Measurements from ENCODE around the gene MED20.
A peak's percentile ranks its signal among the peaks of the same experiment; 100 is the strongest.

The MED20 gene

DNA sequence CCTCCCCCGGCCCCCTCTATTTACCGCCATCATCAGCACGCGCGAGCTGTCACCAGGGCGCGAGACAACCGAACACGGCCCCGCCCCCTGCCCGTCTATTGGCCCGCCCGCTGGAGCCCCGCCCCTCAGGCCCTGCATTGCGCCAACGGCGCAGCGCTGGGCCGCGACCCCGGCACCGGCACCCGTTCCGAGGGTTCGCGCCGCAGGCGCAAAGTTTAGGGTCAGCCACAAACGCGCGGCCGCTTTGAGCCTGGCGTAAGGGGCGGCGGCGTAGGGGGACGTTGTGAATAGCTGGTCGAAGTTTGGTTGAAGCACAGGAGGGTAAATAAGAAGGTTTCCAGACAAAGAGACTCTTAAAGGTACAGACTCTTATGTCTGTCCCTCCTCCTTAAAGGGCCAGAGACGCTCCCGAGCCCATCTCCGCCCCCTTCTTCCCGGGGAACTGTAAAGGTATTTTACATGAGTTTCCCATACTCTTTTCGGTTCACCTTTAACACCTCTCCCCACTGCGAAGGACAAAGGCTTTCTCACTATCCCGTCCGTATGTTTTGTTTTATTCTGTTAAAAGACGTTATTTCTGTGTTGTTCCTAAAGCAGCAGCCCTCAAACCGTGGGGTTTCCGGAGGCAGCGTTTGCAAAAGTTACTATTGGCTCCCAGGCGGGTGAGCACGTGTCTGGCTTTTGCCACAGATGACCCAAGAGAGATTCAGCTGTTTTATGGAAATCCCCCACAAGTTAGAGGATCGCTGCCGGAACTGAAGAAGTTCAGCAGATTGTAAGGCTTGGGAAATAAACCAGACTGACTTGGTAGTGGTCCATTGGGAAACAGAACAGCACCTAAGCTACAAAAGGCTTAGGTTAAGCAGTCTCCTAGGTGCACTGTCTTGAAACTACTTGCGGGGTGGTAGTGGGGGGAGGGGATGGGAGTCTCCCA is 25.4 kb downstream of the MED20 start, which contains the start of gene USP49:
Gene USP49, minus strand, starts transcription at position 76 of the 934 bp plus-strand sequence. CDS start 88,392 bp downstream, outside the sequence.
- DNase-seq (ENCODE audit: low read depth): peak; percentile 97
- peak within 1 kb of the TSS; percentile 88 for H3K9ac ChIP-seq (ENCODE audit: low read length)
- no peaks in the 10 kb centered on the region for H3K9me3 ChIP-seq (ENCODE audit: control insufficient read depth, low read length)
- H3K4me1 ChIP-seq (ENCODE audit: control insufficient read depth, insufficient read depth, low read length): peaks cover 24% of the 10 kb centered on the region
- no peaks in the 10 kb centered on the region for H3K27me3 ChIP-seq (replicated peaks; ENCODE audit: control insufficient read depth, insufficient read depth, low read length)
- H3K36me3 ChIP-seq (ENCODE audit: control insufficient read depth, insufficient read depth, low read length, severe bottlenecking): peaks cover 6% of the 10 kb centered on the region
- H3K4me3 ChIP-seq (ENCODE audit: low read length): peak within 1 kb of the TSS; percentile 92

DNA sequence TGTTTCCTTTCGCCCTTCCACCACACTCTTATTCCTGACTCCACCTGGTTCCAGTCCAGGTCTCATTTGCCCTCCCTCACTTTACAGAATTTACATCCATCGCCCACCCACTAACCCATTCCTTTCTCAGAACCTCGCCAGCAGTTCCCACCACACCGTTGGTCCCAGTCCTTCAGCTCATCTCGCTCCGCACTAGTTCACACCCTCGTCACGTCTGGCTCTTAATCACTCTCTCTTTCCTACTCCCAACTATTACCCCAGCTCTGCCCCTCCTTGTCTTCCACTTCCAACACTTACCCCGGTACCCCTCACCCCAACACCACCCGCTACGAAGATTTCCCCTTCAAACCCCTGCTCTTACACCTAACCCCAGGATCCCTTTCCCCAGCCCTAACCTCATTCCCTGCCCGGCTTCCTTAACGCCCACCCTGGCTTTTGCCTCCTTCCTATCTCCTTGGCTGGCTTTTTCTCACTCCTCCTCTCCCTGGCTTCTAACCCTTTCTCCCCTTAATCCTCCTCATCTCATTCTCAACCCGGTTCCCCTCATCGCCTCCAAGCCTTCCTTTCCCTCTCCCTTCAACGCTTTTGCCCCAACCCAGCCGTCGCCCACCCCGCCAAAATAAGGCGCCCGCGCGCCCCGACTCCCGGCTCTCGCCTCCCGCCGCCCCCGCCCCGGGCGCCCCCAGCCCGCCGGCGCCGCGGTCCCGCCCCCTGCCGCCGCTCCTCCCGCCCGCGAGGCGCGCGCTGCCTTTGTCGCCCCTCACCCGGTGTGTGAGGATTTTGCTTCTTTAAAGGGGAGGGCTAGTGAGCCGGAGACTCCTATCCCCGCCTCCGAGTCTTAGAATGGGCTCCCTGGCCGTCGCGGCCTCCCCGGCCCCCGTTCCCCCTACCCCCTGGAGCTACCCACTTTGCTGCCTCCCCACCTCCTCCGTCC is 26.3 kb downstream of the MED20 start:
- no peaks in the 10 kb centered on the region for H3K9me3 ChIP-seq (ENCODE audit: control insufficient read depth, low read length)
- peaks cover 24% of the 10 kb centered on the region for H3K4me1 ChIP-seq (ENCODE audit: control insufficient read depth, insufficient read depth, low read length)
- H3K27me3 ChIP-seq (replicated peaks; ENCODE audit: control insufficient read depth, insufficient read depth, low read length): no peaks in the 10 kb centered on the region
- H3K9ac ChIP-seq (ENCODE audit: low read length): peak overlapping the region; percentile 85
- H3K36me3 ChIP-seq (ENCODE audit: control insufficient read depth, insufficient read depth, low read length, severe bottlenecking): peaks cover 6% of the 10 kb centered on the region
- H3K4me3 ChIP-seq (ENCODE audit: low read length): peak overlapping the region; percentile 92
- DNase-seq (ENCODE audit: low read depth): peak; percentile 28

DNA sequence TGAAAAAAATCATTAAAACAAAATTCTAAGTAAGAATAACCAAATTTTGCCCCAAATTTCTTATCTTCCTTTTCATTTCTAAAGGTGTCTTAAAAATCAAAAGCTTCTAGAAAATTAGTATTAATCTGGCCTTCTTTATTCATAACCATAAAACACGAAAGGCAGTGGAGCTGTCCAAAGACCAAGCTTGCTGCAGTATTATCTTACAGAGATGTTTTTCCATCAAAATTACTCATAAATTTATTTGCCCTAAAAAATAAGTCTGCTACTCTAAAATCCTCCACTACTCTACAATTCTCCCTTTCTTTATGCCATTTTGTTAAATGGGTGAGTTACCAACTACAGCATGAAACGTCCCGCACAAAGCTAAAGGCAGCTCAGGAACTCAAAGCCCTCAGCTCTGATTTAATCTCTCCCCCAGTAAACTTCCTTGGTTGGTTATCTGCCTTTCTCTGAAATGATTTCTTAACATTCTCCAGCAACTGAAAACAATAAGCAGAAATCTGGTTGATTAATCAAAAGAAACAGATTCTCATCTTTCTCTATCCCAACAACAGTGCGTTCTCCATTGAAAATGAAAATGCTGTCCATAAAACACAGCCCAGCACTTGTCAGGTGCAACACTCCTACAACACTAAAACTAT is 27.9 kb downstream of the MED20 start:
- Histone ChIP-seq H3K9me3 (ENCODE audit: control insufficient read depth, low read length) (no peaks in the 10 kb centered on the region), H3K9ac (ENCODE audit: low read length) (no peak overlapping the region), H3K4me1 (ENCODE audit: control insufficient read depth, insufficient read depth, low read length) (peaks cover 24% of the 10 kb centered on the region), H3K27me3 (replicated peaks; ENCODE audit: control insufficient read depth, insufficient read depth, low read length) (no peaks in the 10 kb centered on the region), H3K4me3 (ENCODE audit: low read length) (peak overlapping the region; percentile 92), H3K36me3 (ENCODE audit: control insufficient read depth, insufficient read depth, low read length, severe bottlenecking) (no peaks in the 10 kb centered on the region)
- peak; percentile 13 for DNase-seq (ENCODE audit: low read depth)

DNA sequence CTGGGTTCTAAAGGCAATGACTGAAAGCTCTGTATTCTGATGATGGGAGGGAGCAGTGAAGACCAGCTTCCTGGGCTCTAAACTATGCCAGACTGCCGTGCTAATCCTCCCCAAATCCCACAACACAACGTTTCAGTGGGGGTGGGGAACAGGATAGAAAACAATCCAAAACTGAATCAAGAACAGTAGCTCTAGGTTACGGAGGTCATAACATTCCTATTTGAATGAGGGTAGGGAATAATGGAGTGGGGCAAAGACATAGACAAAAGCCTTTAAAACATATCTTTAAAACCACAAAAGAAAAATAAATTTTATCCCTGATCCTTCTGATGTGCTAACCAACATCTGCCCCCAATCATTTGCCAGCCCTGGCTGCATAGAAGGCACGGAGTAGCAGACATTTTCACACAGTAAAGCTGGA is 33.6 kb downstream of the MED20 start:
- H3K27me3 ChIP-seq (replicated peaks; ENCODE audit: control insufficient read depth, insufficient read depth, low read length): no peaks in the 10 kb centered on the region
- no peak overlapping the region for H3K4me3 ChIP-seq (ENCODE audit: low read length)
- H3K36me3 ChIP-seq (ENCODE audit: control insufficient read depth, insufficient read depth, low read length, severe bottlenecking): peaks cover 3% of the 10 kb centered on the region
- H3K9ac ChIP-seq (ENCODE audit: low read length): no peak overlapping the region
- DNase-seq (ENCODE audit: low read depth): peak; percentile 39
- no peaks in the 10 kb centered on the region for H3K4me1 ChIP-seq (ENCODE audit: control insufficient read depth, insufficient read depth, low read length)
- no peaks in the 10 kb centered on the region for H3K9me3 ChIP-seq (ENCODE audit: control insufficient read depth, low read length)

DNA sequence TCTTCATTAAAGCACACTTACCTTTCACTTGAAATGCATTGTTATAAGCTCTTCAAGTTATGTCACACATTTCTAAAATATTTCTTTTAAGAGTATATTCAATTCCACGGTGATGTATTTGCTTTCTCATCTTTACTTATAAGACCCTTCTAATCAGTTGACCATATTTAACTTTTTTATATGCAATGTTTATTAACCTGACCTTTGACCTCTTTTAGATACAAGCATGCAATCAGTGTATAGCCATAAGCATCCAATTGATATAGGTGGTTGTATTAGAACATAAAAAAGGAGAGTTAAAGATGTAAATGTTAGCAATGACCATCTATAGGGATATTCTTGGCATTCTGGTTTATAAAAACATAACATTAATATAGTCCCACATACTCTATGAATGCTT is 35.0 kb downstream of the MED20 start:
- no peak for DNase-seq (ENCODE audit: low read depth)

DNA sequence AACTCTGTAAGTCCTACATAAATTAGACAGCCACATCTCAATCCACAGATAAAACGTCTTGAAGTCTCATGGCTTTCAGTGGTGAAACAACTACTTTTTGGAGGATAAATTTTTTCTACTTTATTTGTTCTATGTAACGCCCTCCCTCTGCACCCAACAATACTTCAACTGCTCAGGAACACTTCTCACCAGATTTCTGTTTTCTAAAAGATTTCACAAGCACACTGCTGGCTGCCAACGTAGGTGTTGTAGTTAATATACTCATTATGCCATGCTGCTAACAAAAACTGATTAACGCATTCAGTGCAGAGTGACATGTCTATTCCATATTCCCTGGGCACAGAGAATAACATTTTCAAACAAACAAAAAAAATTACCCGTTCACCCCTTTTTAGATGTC is 36.0 kb downstream of the MED20 start:
- Histone ChIP-seq H3K4me1 (ENCODE audit: control insufficient read depth, insufficient read depth, low read length) (no peaks in the 10 kb centered on the region), H3K9me3 (ENCODE audit: control insufficient read depth, low read length) (no peaks in the 10 kb centered on the region), H3K36me3 (ENCODE audit: control insufficient read depth, insufficient read depth, low read length, severe bottlenecking) (peaks cover 3% of the 10 kb centered on the region), H3K4me3 (ENCODE audit: low read length) (no peak overlapping the region), H3K27me3 (replicated peaks; ENCODE audit: control insufficient read depth, insufficient read depth, low read length) (no peaks in the 10 kb centered on the region), H3K9ac (ENCODE audit: low read length) (no peak overlapping the region)
- DNase-seq (ENCODE audit: low read depth): no peak

More for the DNA sequence above, 35.0 kb downstream of the MED20 start:
- no peaks in the 10 kb centered on the region for H3K4me1 ChIP-seq (ENCODE audit: control insufficient read depth, insufficient read depth, low read length)
- H3K4me3 ChIP-seq (ENCODE audit: low read length): no peak overlapping the region
- no peaks in the 10 kb centered on the region for H3K9me3 ChIP-seq (ENCODE audit: control insufficient read depth, low read length)
- no peak overlapping the region for H3K9ac ChIP-seq (ENCODE audit: low read length)
- H3K27me3 ChIP-seq (replicated peaks; ENCODE audit: control insufficient read depth, insufficient read depth, low read length): no peaks in the 10 kb centered on the region
- H3K36me3 ChIP-seq (ENCODE audit: control insufficient read depth, insufficient read depth, low read length, severe bottlenecking): peaks cover 3% of the 10 kb centered on the region

DNA sequence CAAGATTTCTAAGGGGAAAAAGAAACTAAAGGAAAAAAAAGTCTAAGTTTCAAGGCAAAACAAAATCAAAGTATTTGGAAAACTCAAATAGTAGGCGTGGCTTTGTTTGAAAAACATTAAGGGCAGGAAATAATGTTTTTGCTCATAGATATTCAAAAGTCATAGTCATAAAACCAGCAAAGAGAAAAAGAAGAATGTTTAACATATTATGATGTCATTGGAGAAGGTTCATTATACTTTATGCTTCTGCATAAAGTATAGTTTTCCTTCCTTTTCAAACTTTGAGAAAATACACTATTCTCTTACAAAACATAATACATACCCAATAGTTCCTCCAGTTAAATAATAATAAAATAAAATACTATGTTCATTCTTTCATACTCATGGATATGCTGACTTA is 39.4 kb downstream of the MED20 start:
- Histone ChIP-seq H3K36me3 (ENCODE audit: control insufficient read depth, insufficient read depth, low read length, severe bottlenecking) (peaks cover 3% of the 10 kb centered on the region), H3K4me3 (ENCODE audit: low read length) (no peak overlapping the region), H3K9ac (ENCODE audit: low read length) (no peak overlapping the region), H3K4me1 (ENCODE audit: control insufficient read depth, insufficient read depth, low read length) (peaks cover 18% of the 10 kb centered on the region), H3K9me3 (ENCODE audit: control insufficient read depth, low read length) (no peaks in the 10 kb centered on the region), H3K27me3 (replicated peaks; ENCODE audit: control insufficient read depth, insufficient read depth, low read length) (no peaks in the 10 kb centered on the region)
- DNase-seq (ENCODE audit: low read depth): no peak

DNA sequence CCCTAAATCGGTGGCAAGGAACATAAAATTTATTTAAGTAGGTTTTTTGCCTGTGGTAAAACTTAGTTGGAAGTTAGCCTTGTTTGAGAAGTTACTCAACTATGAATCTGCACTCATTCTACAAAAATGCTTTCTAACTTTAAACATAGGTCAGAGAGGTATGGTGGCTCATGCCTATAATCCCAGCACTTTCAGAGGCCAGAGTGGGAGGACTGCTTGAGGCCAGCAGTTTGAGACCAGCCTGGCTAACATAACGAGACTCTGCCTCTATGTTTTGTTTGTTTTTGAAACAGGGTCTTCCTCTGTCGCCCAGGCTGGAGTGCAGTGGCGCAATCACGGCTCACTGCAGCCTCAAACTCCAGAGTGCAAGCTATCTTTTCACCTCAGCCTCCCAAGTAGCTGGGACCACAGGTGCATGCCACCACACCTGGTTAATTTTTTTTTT is 42.0 kb downstream of the MED20 start:
- Histone ChIP-seq H3K9ac (ENCODE audit: low read length) (peak overlapping the region; percentile 32), H3K4me3 (ENCODE audit: low read length) (peak overlapping the region; percentile 13), H3K36me3 (ENCODE audit: control insufficient read depth, insufficient read depth, low read length, severe bottlenecking) (no peaks in the 10 kb centered on the region), H3K27me3 (replicated peaks; ENCODE audit: control insufficient read depth, insufficient read depth, low read length) (no peaks in the 10 kb centered on the region), H3K4me1 (ENCODE audit: control insufficient read depth, insufficient read depth, low read length) (peaks cover 18% of the 10 kb centered on the region), H3K9me3 (ENCODE audit: control insufficient read depth, low read length) (no peaks in the 10 kb centered on the region)
- peak; percentile 77 for DNase-seq (ENCODE audit: low read depth)

DNA sequence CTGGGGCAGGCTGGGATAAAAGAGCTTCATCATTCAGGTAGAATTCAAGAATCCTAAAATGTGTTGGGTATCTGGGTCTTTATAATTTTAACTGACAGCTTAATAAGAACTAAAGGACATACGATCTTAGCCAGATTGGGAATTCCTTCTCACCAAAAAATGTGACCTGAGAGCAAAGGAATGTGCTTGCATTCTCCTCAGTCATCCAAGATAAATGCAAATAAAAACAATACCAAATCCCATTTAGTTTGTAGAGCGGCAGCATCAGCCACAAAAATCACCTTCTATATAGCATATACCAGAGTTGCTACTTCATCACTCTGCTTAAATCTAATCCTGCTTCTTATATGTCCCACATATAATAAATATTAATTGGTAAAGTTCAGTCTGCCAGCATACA is 42.7 kb downstream of the MED20 start:
- no peaks in the 10 kb centered on the region for H3K36me3 ChIP-seq (ENCODE audit: control insufficient read depth, insufficient read depth, low read length, severe bottlenecking)
- H3K9me3 ChIP-seq (ENCODE audit: control insufficient read depth, low read length): no peaks in the 10 kb centered on the region
- DNase-seq (ENCODE audit: low read depth): peak; percentile 61
- H3K4me3 ChIP-seq (ENCODE audit: low read length): no peak overlapping the region
- peaks cover 18% of the 10 kb centered on the region for H3K4me1 ChIP-seq (ENCODE audit: control insufficient read depth, insufficient read depth, low read length)
- no peaks in the 10 kb centered on the region for H3K27me3 ChIP-seq (replicated peaks; ENCODE audit: control insufficient read depth, insufficient read depth, low read length)
- H3K9ac ChIP-seq (ENCODE audit: low read length): peak overlapping the region; percentile 32

DNA sequence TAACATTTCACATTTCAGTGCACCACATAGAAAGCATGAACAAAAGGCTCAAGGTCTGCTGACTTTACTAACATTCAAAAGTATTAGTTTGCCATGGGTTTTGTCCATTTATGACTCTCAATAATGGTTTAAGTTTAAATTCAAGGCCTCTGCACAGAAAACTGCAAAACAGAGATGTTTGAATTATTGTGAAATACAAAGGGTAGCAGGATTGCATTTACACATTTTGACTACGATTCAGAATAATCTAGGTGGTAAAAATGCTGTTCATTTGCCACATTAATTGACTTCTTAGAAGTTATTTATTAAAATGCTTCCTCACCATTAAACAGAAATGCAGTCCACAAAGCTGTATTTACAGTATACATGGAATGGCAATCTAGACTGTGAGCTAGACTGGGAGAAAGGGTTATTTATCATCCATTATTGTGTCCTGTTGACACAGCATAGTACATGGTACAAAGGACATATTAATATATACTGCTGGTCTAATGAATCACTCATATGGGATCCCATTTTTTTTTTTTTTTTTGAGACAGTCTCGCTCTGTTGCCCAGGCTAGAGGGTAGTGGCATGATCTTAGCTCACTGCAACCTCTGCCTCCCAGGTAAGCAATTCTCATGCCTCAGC is 43.8 kb downstream of the MED20 start:
- no peak overlapping the region for H3K4me3 ChIP-seq (ENCODE audit: low read length)
- peaks cover 1% of the 10 kb centered on the region for H3K36me3 ChIP-seq (ENCODE audit: control insufficient read depth, insufficient read depth, low read length, severe bottlenecking)
- H3K4me1 ChIP-seq (ENCODE audit: control insufficient read depth, insufficient read depth, low read length): peaks cover 18% of the 10 kb centered on the region
- no peak for DNase-seq (ENCODE audit: low read depth)
- no peaks in the 10 kb centered on the region for H3K9me3 ChIP-seq (ENCODE audit: control insufficient read depth, low read length)
- no peak overlapping the region for H3K9ac ChIP-seq (ENCODE audit: low read length)
- no peaks in the 10 kb centered on the region for H3K27me3 ChIP-seq (replicated peaks; ENCODE audit: control insufficient read depth, insufficient read depth, low read length)

All from adipocyte (in vitro differentiated cells).